NCI-H69 (cell line): Measurements from ENCODE around the gene CD1C.
A peak's percentile ranks its signal among the peaks of the same experiment; 100 is the strongest.

ENCODE experiments used
- DNase-seq: peaks from one replicate; lab custom pipeline; 2025; lab: John Stamatoyannopoulos, UW

The CD1C gene

DNA sequence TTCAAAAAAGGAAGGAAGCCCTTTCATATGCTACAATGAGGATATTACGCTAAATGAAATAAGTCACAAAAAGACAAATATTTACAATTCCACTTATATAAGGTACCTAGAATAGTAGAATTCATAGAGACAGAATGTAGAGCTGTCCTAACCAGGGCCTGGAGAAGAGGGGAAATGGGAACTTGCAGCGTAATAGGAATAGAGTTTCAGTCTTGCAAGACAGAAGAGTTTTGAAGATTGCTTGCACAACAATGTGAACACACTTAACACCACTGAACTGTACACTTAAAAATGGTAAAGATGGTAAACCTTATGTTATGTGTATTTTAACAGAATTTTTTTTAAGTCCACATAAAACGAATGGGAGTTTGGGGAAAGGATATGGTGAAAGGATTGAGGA, 38.7 kb downstream of the CD1C start:
- no peak for DNase-seq

DNA sequence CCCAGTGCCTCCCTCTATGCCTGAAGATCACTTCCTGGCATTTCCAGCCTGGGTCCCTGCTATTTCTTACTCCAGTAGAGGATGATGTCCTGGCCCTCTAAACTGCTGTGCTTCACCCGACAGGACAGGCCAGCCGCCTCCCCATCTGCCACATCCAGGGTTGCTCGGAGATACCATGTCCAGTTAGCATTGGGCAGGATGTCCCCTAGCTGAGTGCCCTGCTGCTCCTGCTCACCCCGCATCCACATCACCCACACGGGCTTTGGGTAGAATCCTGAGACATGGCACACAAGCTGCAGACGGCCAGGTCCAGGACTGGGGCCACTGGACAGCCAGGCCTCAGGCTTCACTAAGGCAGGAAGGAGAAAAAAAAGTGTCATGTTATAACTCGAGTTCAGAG, 39.6 kb downstream of the CD1C start:
- DNase-seq, result no peak

DNA sequence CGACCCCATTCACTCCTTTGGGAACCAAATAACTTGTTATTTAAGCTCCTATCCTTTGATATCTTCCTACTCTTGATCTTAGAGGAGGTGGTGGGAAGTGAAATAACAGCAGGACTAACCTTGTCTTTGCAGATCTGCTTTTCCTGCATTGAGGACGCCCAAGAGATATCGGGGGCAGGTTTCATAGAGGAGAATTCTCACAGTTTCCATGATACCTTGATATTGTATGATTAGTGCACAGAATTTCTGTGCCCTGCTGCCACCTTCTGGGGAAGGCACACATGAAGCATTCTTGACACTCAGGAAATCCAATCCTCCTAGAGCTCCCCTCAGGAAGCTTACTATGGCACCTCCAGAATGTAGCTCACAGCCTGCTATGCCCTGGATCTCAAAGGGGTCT, 40.0 kb downstream of the CD1C start:
- peak; percentile 5 for DNase-seq

DNA sequence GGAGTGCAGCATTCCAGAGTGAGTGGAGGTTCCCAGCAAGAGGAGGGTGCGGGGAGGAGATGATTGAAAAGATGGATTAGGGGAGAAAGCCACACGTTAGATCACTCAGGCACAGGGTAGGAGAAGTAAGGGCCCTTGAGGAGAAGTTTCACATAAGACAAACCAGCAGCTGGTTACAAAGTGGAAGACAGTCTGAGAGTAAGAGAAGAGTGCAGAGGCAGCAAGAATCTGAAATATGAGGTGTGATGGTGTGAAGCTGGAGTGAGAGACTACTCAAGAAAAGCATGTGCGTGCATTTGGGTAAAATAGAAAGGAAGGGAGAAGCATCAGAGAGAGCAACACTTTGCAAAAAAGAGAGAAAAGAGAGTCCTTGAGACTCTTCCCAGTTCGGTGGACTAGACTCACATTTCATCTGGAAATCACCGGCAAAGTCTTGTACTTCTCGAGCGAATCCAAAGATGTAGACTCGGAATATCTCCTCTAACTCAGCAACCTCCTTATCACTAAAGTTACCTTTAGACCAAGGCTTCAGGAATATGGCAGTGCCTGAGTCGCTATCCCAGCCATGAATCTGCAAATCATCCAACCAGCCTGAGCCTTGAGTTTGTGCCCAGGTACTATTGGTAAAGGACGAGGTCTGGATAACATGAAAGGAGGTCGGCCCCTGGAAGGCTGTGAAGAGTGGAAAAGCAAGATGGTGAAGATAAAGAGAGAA, 40.8 kb downstream of the CD1C start:
- DNase-seq, result no peak

DNA sequence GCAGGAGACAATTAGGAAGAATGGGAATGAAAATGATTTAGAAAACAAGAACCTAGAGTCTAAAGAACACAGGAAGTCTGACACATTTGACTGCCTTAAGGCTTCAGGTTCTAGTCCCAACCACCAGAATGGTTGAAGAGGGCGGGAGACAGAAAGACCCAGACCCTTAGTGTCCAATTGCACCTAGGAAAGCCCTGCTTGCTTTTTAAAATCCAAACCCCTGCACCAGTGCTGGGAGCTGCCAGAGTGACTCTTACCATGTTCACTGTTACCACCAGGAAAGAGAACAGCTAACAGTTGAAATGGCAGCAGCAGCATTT, 41.3 kb downstream of the CD1C start:
- no peak for DNase-seq

DNA sequence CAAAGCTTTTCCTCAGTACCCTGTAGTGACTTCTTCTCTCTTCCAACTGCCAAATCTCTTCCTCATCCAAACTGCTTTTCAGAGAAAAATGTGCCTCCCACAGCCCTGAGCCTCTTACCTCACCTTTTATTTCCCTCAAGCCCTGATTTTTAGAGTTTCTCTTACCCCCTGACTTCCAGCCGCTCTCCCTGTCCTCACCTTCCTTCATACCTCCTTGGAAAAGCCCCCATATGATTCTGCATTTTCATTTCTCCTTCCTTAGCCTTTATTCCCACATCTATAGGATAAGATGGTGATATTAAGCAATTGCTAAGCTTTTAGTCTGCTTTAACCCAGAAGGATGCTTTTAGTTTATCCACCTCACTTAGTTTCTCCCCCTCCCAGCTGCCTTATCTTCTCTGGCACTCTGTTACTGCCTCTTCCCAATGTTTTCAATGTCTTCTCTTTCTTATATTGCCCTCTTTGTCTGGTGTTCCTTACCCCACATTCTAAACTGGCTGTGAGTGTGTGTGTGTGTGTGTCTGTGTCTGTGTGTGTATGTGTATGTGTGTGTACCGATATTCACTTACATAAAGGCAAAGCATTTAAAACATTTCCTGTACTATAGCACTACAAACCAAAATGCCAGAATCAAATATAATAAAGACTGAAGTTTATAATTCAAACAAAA, 41.9 kb downstream of the CD1C start, which contains the start of gene CD1B:
CD1B (minus strand) TSS at position 51 of the 670 bp plus-strand sequence. CDS start 108 bp downstream, outside the sequence.
- DNase-seq, result no peak

DNA sequence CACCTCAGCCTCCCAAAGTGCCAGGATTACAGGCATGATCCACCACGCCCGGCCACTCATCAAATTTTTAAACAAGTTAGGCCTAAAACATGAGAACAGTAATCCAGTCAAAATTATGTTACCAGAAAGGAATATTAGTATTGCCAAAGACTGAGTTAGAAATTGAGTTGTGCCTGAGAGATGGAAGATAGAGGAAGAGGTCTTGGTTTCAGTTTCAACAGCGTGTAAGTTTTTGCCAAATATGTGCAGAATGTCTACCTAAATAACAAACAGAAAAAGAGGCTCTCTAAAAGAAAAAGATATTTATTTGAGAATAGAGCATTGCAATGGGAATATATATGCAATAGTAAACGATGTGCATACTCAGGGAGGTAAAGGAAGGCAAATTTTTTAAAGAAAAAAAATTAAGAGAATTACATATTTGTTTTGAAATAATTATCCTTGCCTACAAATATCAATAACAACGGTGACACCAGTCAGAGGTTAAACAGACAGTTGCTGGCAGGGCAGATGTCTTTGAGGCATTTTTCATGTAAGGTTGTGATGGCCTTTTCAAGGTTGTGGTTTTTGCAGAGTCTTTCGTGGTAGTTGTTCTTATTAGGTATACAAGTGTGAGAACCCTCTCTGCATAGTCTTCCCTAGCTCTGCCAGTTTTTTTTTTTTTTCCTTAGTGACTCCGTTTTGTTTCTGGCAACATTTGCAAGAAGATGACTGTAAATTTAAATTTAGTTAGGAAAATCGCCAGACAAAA, 43.9 kb downstream of the CD1C start:
- DNase-seq, result no peak

DNA sequence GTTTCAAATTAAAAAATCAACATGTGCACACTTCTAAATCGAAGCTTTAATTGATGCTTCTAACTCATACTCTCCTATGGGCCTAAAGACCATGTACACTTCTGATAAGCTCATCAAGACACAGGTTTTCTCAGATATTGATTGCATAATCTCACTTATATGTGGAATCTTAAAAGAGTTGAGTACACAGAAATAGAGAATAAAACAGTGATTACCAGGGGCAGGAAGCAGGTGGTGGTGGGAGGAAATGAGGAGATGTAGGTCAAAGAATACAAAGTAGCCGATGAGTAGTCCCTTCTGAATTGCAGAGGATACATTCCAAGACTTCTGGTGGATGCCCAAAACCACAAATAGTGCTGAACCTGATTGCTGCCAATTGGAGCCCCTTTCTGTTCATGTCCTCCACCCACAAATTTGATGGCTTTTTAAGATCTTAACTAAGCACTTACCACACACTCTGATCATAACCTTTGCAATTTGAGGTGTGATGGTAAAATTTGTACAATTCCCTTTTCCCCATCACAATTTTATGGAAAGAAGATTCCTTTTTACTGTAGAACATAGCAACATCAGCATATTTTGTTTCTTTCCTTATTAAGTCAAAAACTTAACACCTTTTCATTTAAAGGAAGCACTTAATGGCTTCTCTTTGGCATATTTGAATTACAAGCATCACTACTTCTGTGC, 44.9 kb downstream of the CD1C start:
- DNase-seq, result no peak

DNA sequence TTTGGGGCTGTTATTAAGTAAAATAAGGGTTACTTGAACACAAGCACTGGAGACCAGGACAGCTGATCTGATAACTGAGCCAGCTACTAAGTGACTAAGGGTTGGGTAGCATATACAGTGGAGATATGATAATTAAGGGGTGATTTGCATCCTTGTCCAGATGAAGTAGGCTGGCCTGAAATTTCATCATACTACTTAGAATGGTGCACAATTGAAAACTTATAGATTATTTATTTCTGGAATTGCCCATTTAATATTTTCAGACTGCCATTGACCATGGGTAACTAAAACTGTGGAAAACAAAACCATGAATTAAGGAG, 45.5 kb downstream of the CD1C start:
- no peak for DNase-seq

DNA sequence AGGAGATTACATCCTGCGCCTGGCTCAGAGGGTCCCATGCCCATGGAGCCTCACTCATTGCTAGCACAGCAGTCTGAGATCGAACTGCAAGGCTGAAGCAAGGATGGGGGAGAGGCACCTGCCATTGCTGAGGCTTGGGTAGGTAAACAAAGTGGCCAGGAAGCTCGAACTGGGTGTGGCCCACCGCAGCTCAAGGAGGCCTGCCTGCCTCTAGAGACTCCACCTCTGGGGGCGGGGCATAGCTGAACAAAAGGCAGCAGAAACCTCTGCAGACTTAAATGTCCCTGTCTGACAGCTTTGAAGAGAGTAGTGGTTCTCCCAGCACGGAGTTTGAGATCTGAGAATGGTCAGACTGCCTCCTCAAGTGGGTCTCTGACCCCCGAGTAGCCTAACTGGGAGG, 46.7 kb downstream of the CD1C start:
- DNase-seq, result peak; percentile 11
